H54 (cell line): ENCODE measurements around the gene ZBTB20.
A peak's percentile ranks its signal among the peaks of the same experiment; 100 is the strongest.

Experiments used
- DNase-seq: peaks from one replicate; pipeline ENCODE4 v3.0.0; 2011; ENCODE audit warnings: low spot score, mixed read lengths; ENCODE audit not compliant: insufficient read length
- FAIRE-seq: peaks from 3 replicates; lab custom pipeline; 2011; peaks lifted over from hg19 to GRCh38; lab: Jason Lieb, UNC
- POLR2A ChIP-seq: IDR thresholded peaks from 2 replicates; pipeline ENCODE4 v1.6.1; 2011; ENCODE audit warnings: low read depth, mild to moderate bottlenecking, low read length

The ZBTB20 gene

DNA sequence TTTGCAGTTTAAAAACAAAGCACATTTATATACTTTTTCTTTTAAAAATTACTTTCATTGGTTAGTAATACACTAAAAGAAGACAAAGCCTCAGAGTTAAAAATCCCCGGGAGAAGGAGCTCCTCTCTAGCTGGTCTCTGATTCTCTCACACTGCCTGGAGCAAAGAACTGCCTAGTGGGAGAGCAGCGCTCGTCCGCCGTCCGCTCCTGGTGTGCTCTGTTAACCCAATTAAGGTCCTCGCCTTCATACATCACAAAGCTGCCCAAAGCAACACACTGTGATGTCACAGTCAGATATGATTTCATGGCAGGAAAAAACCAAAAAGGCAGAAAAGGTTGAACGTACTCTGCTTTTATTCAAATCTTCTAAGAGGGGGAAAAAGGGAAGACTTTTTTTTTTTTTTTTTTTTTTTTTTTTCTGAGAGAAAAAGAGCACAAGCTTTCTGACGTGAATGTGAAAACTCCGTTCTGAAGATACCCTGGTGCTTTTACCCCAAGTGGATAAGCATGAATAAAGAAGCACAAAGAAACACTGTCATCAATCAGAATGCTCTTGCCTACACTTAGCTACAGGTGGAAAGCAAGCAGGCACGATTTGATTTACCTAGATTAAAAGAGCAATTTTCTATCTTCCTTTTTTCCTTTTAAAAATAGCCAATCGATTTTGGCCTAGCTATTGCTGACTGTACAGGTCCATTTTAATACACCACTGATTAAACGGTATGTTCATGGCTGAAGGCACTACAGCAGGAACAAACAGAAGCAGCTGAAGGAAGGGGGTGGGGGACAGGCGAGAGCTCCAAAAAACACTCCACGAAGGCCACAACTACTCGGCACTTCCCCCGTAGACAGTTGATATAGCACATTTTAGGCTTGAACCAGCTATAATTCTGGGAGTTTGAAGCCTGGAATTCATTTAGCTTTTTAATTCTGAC, 738.1 kb downstream of the ZBTB20 start:
- DNase-seq = no peak
- TF ChIP-seq POLR2A = no peak
- FAIRE-seq = no peak

DNA sequence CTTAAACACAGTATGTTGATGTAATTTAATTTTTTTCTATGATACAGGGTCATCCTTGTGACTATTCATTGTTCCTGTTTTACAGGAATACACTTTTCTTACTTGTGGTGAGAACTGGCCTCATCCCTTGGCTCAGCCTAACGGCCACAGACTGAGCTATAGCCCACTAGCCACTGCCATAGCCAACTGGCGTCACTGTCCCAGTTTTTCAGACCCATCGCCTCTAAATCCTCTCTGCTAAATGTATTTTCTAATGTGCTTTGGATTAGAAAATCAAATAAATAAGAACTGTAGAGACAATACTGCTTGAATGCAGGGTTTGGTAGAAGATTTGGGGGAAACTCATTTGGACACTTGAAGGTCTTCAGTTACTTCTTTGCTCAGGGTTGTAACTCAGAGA, 740.2 kb downstream of the ZBTB20 start:
- no peak for TF ChIP-seq POLR2A
- no peak for FAIRE-seq
- DNase-seq = no peak

- FAIRE-seq (peak; percentile 82), DNase-seq (no peak)
- TF ChIP-seq POLR2A = no peak
Measured at GRCh38 chr3:114406286-114406685, 740.8 kb downstream of the ZBTB20 start.

GRCh38 chr3:114405202-114405990, 741.7 kb downstream of the ZBTB20 start:
- TF ChIP-seq POLR2A = no peak
- no peak for DNase-seq
- FAIRE-seq = no peak

DNA sequence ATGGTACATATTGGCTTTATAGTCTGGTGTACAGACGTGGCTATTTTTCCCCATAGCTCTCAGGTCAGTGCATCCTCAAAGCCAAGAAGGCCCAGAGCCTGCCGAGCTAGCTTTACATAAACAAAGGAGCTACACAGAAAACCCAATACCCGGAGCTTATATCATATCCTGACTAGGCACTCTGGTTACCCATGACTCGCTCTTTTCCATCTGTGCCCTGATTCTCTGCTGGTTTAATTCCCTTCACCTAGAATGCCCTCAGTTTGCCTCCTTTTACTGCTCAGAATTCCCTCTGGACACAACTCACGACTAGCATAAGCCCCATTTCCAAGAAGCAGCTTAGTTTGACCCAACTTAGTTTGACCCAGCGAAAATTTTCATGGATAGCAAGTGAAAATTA, 742.5 kb downstream of the ZBTB20 start:
- TF ChIP-seq POLR2A = no peak
- peak; percentile 97 for FAIRE-seq
- DNase-seq = peak; percentile 2

DNA sequence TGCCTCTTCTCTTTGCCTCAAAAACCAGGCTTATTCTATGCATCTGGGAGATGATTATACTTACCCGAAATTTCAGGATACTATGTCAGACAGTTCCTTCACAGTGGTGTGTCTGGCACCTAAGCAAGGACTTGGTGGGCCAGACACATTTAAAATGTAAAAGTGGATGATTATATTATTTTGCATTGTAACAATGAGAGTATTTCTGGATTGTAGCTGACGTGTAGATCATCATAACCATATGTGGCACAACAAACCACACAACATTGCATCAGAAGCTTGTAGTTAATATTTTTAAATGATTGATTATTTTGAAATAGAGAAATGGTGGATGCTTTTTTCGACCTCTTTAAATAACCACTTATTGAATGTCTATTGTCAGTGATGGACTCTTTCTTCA, 744.2 kb downstream of the ZBTB20 start:
- TF ChIP-seq POLR2A = no peak
- FAIRE-seq (no peak), DNase-seq (no peak)

GRCh38 chr3:114401346-114401745, 745.7 kb downstream of the ZBTB20 start:
- FAIRE-seq (no peak), DNase-seq (no peak)
- no peak for TF ChIP-seq POLR2A

DNA sequence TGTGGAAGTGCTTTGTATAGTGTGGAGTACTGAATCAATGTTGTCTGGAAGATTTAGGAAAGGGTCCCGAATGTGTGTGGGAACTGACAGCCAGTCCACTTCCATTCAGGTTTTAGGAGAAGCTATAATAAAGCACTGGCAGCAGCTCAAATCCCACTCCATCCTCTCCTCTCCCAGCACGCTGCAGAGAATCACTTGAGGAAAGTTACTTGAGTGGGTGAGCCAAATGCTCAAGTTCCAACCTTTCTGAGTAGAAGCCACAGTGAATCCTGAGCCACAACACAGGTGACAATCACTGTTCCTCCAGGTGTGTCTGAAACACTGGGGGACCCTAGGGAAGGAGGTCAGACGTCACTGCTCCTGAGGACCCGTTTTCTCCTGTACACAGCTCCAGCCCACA, 746.7 kb downstream of the ZBTB20 start:
- DNase-seq (no peak), FAIRE-seq (peak; percentile 76)
- TF ChIP-seq POLR2A = no peak

DNA sequence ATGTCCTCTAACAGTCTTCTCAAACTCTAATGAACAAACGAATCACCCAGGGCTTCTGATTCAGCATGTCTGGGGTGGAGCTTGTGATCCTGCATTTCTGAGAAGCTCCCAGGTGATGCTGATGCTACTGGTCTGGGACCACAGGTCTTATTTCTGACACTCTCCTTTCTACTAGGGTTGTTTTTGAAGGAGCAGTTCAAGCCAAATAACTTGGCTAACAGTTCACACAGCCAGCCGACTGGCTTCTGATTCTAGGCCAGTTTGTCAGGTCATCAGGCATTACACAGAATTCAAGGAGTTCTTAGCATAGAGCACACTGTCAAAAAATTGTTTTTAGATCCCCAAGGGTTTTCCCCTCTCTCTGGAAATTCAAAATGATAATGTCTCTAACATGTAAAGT, 752.5 kb downstream of the ZBTB20 start:
- no peak for TF ChIP-seq POLR2A
- peak; percentile 50 for FAIRE-seq
- no peak for DNase-seq

DNA sequence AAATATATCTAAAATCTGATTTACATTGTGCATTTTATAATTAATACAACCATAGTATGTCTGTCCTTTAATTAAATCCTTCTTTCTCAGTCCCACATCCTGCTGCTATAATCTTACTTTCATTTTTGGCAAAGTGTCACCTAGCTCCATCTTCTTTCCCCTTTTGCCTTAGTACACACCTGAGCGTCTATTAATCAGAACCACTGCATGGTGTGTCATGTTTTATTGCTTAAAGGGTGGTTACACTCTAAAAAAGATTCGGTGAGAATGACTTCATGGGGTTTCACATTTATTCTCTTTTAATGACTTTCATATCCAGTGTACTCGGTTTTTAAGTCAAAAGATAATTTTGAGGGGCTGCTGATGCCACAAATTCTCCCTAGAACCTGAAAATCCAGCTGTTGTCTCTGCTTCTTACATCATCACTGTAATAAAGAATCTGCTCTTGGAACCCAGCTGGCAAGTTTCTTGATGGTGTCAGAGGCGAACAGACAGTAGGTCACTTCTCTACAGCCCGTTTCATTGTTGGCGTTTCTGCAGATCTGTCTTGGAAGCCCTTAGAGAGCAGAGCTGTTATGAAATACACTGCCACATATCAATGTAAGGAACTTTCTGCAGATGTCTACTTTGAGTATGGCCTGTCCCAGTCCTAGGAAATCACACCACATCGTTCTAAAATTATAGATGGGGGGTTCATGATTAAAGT, 753.6 kb downstream of the ZBTB20 start:
- TF ChIP-seq POLR2A = no peak
- DNase-seq (no peak), FAIRE-seq (no peak)

GRCh38 chr3:114392831-114393230, 754.3 kb downstream of the ZBTB20 start:
- DNase-seq (no peak), FAIRE-seq (no peak)
- TF ChIP-seq POLR2A = no peak

- no peak for TF ChIP-seq POLR2A
- no peak for FAIRE-seq
- DNase-seq = no peak
Measured at GRCh38 chr3:114389156-114389555, 757.9 kb downstream of the ZBTB20 start.

GRCh38 chr3:114384558-114384903, 762.6 kb downstream of the ZBTB20 start:
- no peak for FAIRE-seq
- DNase-seq = no peak
- no peak for TF ChIP-seq POLR2A
